HepG2 (cell line): Measurements from ENCODE around the gene SAMSN1. TPM values are rescaled to one million over a fixed set of nuclear protein-coding genes. Genes with fewer than 3 reads are reported as not detected.

ENCODE experiments used
- ATAC-seq: fragments of 200-7000 bp; cut with Tn5 transposase; 3 replicates; pipeline ENCODE4 v1.9.1; 2020; ENCODE audit warnings: mild to moderate bottlenecking, moderate library complexity
- BruUV-seq: library from RNA; stranded (reverse); fragments of 400-500 nt; replicated peaks from 2 replicates; lab custom pipeline; 2021; lab: Mats Ljungman, UMichigan
- CTCF ChIA-PET: fragments of 300-600 bp; formaldehyde crosslinking; extraction: SDS; loops from one replicate; lab custom pipeline; 2021; ENCODE audit warnings: low total read pairs, inconsistent platforms, low intra/inter-chr PET ratio; lab: Yijun Ruan, JAX
- POLR2A ChIA-PET: fragments of 350-600 bp; sonication (Branson Sonifier 250); formaldehyde crosslinking; loops from one replicate; lab custom pipeline; 2020; ENCODE audit warnings: antibody characterized with exemption, inconsistent platforms; lab: Yijun Ruan, JAX
- DNase-seq: peaks from one replicate; pipeline ENCODE4 v3.0.0-alpha.2; 2015; ENCODE audit warnings: low spot score
- FAIRE-seq: peaks from 3 replicates; lab custom pipeline; 2011; peaks lifted over from hg19 to GRCh38; lab: Jason Lieb, UNC
- H2AFZ ChIP-seq: one replicate; pipeline ENCODE4 v1.6.1; 2011; ENCODE audit warnings: low read length, inconsistent platforms
- H3K27ac ChIP-seq: fragments of 300-600 bp; 3 replicates; pipeline ENCODE4 v1.8.0; 2011; ENCODE audit warnings: mixed run types, mild to moderate bottlenecking, mixed read lengths, low read length, inconsistent platforms; ENCODE audit not compliant: insufficient read depth; ENCODE audit errors: extremely low read length
- H3K27me3 ChIP-seq, 2 experiments: fragments of 200-600 bp in 1 of 2; 2 replicates in 1 of 2; 3 replicates in 1 of 2; pipeline versions ENCODE4 v1.6.0 to v1.8.0; 2011; ENCODE audit warnings: low read length in 2 of 2, mild to moderate bottlenecking in 2 of 2, moderate library complexity in 2 of 2, inconsistent platforms in 1 of 2; ENCODE audit not compliant: insufficient read depth in 2 of 2, control insufficient read depth in 1 of 2
- H3K36me3 ChIP-seq, 2 experiments: fragments of 200-600 bp in 1 of 2; replicated peaks in 1 of 2; 2 replicates in 1 of 2; 3 replicates in 1 of 2; pipeline versions ENCODE4 v1.5.1 to v1.8.0; 2011; ENCODE audit warnings: low read length in 2 of 2, inconsistent platforms in 1 of 2; ENCODE audit not compliant: insufficient read depth in 2 of 2, control insufficient read depth in 1 of 2
- H3K4me1 ChIP-seq: 2 replicates; pipeline ENCODE4 v1.5.1; 2012; ENCODE audit warnings: low read length, inconsistent platforms; ENCODE audit not compliant: insufficient read depth
- H3K4me2 ChIP-seq: 2 replicates; pipeline ENCODE4 v1.6.0; 2011; ENCODE audit warnings: low read depth, low read length, inconsistent platforms
- H3K4me3 ChIP-seq, 3 experiments: fragments of 200-600 bp in 1 of 3; sonication (generic), shearing (Covaris generic) in 1 of 3; replicated peaks in 1 of 3; 2 replicates each; pipeline ENCODE4 v1.5.1; 2011 to 2016; ENCODE audit warnings: low read length in 3 of 3, inconsistent platforms in 2 of 3, low read depth in 2 of 3, mild to moderate bottlenecking in 2 of 3, control low read depth in 1 of 3, mixed read lengths in 1 of 3; ENCODE audit not compliant: insufficient read depth in 1 of 3
- H3K79me2 ChIP-seq: one replicate; pipeline ENCODE4 v1.6.1; 2011; ENCODE audit warnings: low read length, inconsistent platforms; ENCODE audit not compliant: insufficient read depth
- H3K9ac ChIP-seq: 2 replicates; pipeline ENCODE4 v1.6.0; 2011; ENCODE audit warnings: mild to moderate bottlenecking, low read depth, low read length, inconsistent platforms; ENCODE audit not compliant: insufficient read depth
- H3K9me3 ChIP-seq: 2 replicates; pipeline ENCODE4 v1.5.1; 2012; ENCODE audit warnings: mild to moderate bottlenecking, low read length
- H4K20me1 ChIP-seq: 2 replicates; pipeline ENCODE4 v1.6.0; 2011; ENCODE audit warnings: inconsistent platforms, mild to moderate bottlenecking, low read length, moderate library complexity; ENCODE audit not compliant: insufficient read depth
- ESRRA ChIP-seq: sonication (generic); formaldehyde crosslinking; IDR thresholded peaks from 2 replicates; pipeline ENCODE4 v1.5.1; 2020; ENCODE audit warnings: mild to moderate bottlenecking, low read depth, missing genetic modification reagents
- ISX ChIP-seq: sonication (generic); formaldehyde crosslinking; conservative IDR thresholded peaks from 2 replicates; pipeline ENCODE4 v1.5.0; 2020; ENCODE audit warnings: missing genetic modification reagents
- KIAA2018 ChIP-seq: sonication (generic); formaldehyde crosslinking; IDR thresholded peaks from 2 replicates; pipeline ENCODE4 v1.5.0; 2020; ENCODE audit warnings: mild to moderate bottlenecking, missing genetic modification reagents, borderline replicate concordance
- PBX3 ChIP-seq: sonication (generic); formaldehyde crosslinking; IDR thresholded peaks from 2 replicates; pipeline ENCODE4 v1.8.1; 2023; ENCODE audit warnings: missing genetic modification reagents, inconsistent platforms, borderline replicate concordance
- RARA ChIP-seq: IDR thresholded peaks from 2 replicates; pipeline ENCODE4 v1.6.1; 2016; ENCODE audit warnings: missing genetic modification reagents, missing compliant biosample characterization
- REL ChIP-seq: sonication (generic); formaldehyde crosslinking; conservative IDR thresholded peaks from 2 replicates; pipeline ENCODE4 v1.8.0; 2022; ENCODE audit warnings: mild to moderate bottlenecking, missing genetic modification reagents, moderate library complexity
- SMARCC2 ChIP-seq: fragments of 450-650 bp; IDR thresholded peaks from 2 replicates; pipeline ENCODE4 v1.6.1; 2017; ENCODE audit warnings: antibody characterized with exemption, mild to moderate bottlenecking
- STAG1 ChIP-seq: sonication (generic); formaldehyde crosslinking; IDR thresholded peaks from 2 replicates; pipeline ENCODE4 v1.4.0; 2020; ENCODE audit warnings: missing genetic modification reagents
- TBP ChIP-seq: sonication (generic); formaldehyde crosslinking; IDR thresholded peaks from 2 replicates; pipeline ENCODE4 v1.5.0; 2020; ENCODE audit warnings: missing genetic modification reagents
- ZBTB10 ChIP-seq: sonication (generic); formaldehyde crosslinking; IDR thresholded peaks from 2 replicates; pipeline ENCODE4 v1.4.0; 2020; ENCODE audit warnings: missing genetic modification reagents, borderline replicate concordance
- ZNF329 ChIP-seq: sonication (generic); formaldehyde crosslinking; IDR thresholded peaks from 2 replicates; pipeline ENCODE4 v1.9.0; 2021; ENCODE audit warnings: low read depth, mild to moderate bottlenecking, missing genetic modification reagents
- ZNF607 ChIP-seq: sonication (generic); formaldehyde crosslinking; IDR thresholded peaks from 2 replicates; pipeline ENCODE4 v1.5.1; 2020; ENCODE audit warnings: missing genetic modification reagents, mild to moderate bottlenecking, borderline replicate concordance
- WGBS: methylation state at CpG from one replicate; pipeline ENCODE4 v1.1.6; 2017; ENCODE audit warnings: low lambda C conversion rate; 5-methylcytosine and 5-hydroxymethylcytosine counted together
- in situ Hi-C: cut with HindIII; loops from 2 replicates; pipeline ENCODE4 v1.10.0; 2017; ENCODE audit warnings: low pct_unique_long_range_greater_than_20kb; ENCODE audit not compliant: extremely low pct_ligation_motif_present
- intact Hi-C: fragments of 100-400 bp; cut with micrococcal nuclease; formaldehyde crosslinking; loops from one replicate; pipeline ENCODE4 v1.10.0; 2022; ENCODE audit not compliant: unreplicated experiment
- polyA plus RNA-seq, 8 experiments: library from polyadenylated mRNA; depleted of rRNA in 3 of 8; stranded (reverse) in 7 of 8; unstranded in 1 of 8; fragments of >200 nt; fragmentation: Illumina TruSeq in 4 of 8; extraction: Trizol in 4 of 8; gene quantifications; 2 replicates each; pipeline versions ENCODE4 v1.2.1 to v1.2.3, GENCODE V29; 2011 to 2016; ENCODE audit warnings: low read depth in 4 of 8, missing spikeins in 1 of 8, mixed read lengths in 1 of 8; ENCODE audit not compliant: insufficient read depth in 1 of 8
- total RNA-seq, 5 experiments: library from RNA; depleted of rRNA; stranded (reverse); fragments of >200 nt; fragmentation: Illumina TruSeq; extraction: Trizol; gene quantifications; 2 replicates each; pipeline ENCODE4 v1.2.3, GENCODE V29; 2016; ENCODE audit warnings: low read depth in 1 of 5

The SAMSN1 gene
- total and polyA plus RNA-seq, 2 of the 13 experiments (the other 11 are each of a cell fraction or from before 2014, with no cell fraction given): 0.09 TPM; not detected in 1

- TF ChIP-seq RARA (CRISPR knock-in tag) (no peak), REL (CRISPR knock-in tag) (no peak), KIAA2018 (no peak), SMARCC2 (no peak), ISX (CRISPR knock-in tag) (no peak)
These were observed 13.0 kb upstream of the SAMSN1 start (continued) for GRCh38 chr21:14559102-14559501.

GRCh38 chr21:14557413-14557812 lies 11.3 kb upstream of the SAMSN1 start:
- no peak overlapping the region for H3K4me3 ChIP-seq
- intact Hi-C loops (no loop called here), in situ Hi-C loops (no loop called here)
- BruUV-seq: no TSS peak
- H3K27me3 ChIP-seq: no peaks in the 10 kb centered on the region
- no peaks in the 10 kb centered on the region for H3K79me2 ChIP-seq
- ChIA-PET CTCF (no interaction called here), POLR2A (no interaction called here)
- no peak for DNase-seq
- 1% methylated on average over 5 of the region's 5 CpGs for WGBS
- no peaks in the 10 kb centered on the region for H3K4me1 ChIP-seq
- 0 out of 2 replicates have a peak, but pooled peaks cover 6% of the 10 kb centered on the region for H3K9me3 ChIP-seq
- no peak overlapping the region for H3K4me2 ChIP-seq
- FAIRE-seq: no peak
- no peaks in the 10 kb centered on the region for H3K36me3 ChIP-seq
- ATAC-seq: no peak
- no peak overlapping the region for H3K9ac ChIP-seq
- no peak overlapping the region for H3K27ac ChIP-seq
- H2AFZ ChIP-seq: no peak overlapping the region
- no peaks in the 10 kb centered on the region for H4K20me1 ChIP-seq
- TF ChIP-seq PBX3 (CRISPR knock-in tag): no peak
- no peak for TF ChIP-seq ZNF607 (CRISPR knock-in tag)
- TF ChIP-seq ESRRA (CRISPR knock-in tag): no peak
- TF ChIP-seq TBP (CRISPR knock-in tag): no peak
- no peak for TF ChIP-seq ZBTB10 (CRISPR knock-in tag)
- no peak for TF ChIP-seq ZNF329
- no peak for TF ChIP-seq STAG1
